Mononuclear cell (primary cell): ENCODE data around the gene PRPF8. TPM values are rescaled to one million over a fixed set of nuclear protein-coding genes. Genes with fewer than 3 reads are reported as not detected.
"Not testable (repeated sequence)": the region's sequence is repeated elsewhere in the genome, so short reads cannot be mapped to it uniquely, and the experiment has no call there.

Experiments used
- H3K27me3 ChIP-seq: 2 replicates; pipeline ENCODE4 v1.6.0; 2011; ENCODE audit warnings: low read length, control low read depth; ENCODE audit not compliant: insufficient read depth
- H3K4me1 ChIP-seq: 2 replicates; pipeline ENCODE4 v1.5.1; 2011; ENCODE audit warnings: mild to moderate bottlenecking, low read length, control low read depth; ENCODE audit not compliant: insufficient read depth
- H3K4me3 ChIP-seq: 2 replicates; pipeline ENCODE4 v1.5.1; 2011; ENCODE audit warnings: mild to moderate bottlenecking, low read length, moderate library complexity
- H3K9me3 ChIP-seq: 2 replicates; pipeline ENCODE4 v1.5.1; 2011; ENCODE audit warnings: low read depth, mild to moderate bottlenecking, control low read depth, low read length
- total RNA-seq: library from RNA; depleted of rRNA; stranded (reverse); fragments of >200 nt; gene quantifications from one replicate; pipeline ENCODE4 v1.2.3, GENCODE V29; 2012

The PRPF8 gene
- total RNA-seq, 1 donor, result 186 TPM

DNA sequence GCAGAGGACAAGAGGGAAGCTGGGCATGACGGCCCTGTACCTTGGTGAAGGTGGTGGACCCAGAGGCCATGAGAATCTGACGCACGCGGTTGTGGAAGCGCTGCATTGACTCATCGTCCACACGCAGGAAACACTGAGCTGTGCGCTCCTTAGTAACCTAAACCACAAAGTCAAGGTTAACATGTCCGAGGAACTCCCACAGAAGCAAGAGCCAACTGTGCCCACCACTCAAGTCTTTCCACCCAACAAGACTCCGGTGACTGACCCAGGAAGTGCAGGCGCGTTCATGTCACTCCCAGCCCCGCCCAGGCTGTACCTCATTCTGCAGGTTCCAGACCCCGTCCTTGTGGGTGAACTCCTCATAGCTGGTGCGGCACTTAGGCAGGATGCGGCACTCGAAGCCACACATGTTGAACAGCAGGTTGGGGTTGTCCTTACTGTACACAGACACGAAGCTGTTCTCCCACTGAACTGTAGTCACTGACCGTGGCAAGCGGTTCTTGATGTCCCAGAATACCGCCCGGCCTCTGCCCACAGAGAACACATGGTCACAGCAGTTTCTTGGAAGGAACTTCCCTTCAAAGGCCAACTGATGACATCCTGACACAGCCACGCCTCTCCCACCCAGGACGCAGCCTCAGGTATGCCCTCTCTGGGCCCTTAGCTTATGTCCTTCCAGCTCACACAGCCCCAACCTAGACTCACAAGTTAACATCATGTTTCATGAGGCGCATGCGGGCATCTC is 11.5 kb downstream of the PRPF8 start:
- no peaks in the 10 kb centered on the region for H3K4me1 ChIP-seq
- H3K9me3 ChIP-seq, result no peaks in the 10 kb centered on the region
- no peaks in the 10 kb centered on the region for H3K27me3 ChIP-seq
- no peak overlapping the region for H3K4me3 ChIP-seq

DNA sequence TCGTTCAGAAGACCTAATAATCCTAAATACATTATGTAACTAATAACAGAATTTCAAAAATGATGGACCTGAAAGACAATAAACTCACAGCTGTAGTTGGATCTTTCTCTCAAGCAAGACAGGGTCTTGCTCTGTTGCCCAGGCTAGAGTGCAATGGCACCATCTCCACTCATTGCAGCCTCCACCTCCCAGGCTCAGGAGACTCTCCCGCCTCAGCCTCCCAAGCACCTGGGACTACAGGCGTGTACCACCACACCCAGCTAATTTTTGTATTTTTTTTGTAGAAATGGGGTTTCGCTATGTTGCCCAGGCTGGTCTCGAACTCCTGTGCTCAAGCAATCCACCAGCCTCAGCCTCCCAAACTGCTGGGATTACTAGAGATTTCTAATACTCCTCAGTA is 20.7 kb downstream of the PRPF8 start:
- not testable (repeated sequence) for H3K4me1 ChIP-seq, H3K9me3 ChIP-seq, H3K27me3 ChIP-seq, H3K4me3 ChIP-seq

DNA sequence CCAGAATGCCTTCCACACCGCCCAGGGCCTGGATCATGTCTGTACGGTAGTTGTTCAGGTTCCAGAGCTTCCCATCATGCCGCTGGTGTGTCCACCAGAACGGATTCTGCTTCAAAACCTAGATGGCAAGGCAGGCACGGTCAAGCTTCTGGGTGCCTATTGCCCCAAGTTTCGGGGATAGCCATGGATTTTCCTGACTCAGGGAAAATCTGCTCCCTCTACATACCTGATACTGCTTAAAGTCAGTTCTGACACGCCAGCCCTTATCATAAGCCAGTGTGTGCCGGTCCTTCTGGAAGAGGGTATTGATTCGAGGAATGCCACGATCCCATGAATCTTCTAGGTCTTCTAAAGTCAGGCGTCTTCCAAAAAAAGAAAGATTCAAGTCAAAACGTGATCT is 23.6 kb downstream of the PRPF8 start:
- H3K9me3 ChIP-seq, result no peaks in the 10 kb centered on the region
- no peaks in the 10 kb centered on the region for H3K4me1 ChIP-seq
- H3K4me3 ChIP-seq, result no peak overlapping the region
- H3K27me3 ChIP-seq, result no peaks in the 10 kb centered on the region

DNA sequence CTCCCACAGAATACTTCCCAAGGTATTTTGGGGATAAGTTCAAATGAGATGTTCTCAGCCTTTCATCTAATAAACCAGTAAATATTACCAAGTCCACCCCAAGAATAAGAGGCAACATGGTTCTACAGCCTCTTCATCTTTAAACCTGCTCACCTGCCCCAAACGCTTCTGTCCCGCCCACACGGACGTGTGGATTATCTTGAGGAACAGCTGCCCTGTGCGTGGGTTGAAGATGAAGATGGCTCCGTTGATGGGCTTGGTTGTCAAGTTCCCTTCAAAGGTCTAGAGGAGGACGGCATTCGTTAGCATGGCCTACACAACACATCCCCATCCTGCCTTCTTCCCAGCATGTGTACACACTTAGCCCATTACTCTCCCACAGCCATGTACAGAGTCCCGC is 26.6 kb downstream of the PRPF8 start:
- Histone ChIP-seq H3K9me3 (no peaks in the 10 kb centered on the region), H3K4me1 (no peaks in the 10 kb centered on the region), H3K27me3 (no peaks in the 10 kb centered on the region), H3K4me3 (no peak overlapping the region)

DNA sequence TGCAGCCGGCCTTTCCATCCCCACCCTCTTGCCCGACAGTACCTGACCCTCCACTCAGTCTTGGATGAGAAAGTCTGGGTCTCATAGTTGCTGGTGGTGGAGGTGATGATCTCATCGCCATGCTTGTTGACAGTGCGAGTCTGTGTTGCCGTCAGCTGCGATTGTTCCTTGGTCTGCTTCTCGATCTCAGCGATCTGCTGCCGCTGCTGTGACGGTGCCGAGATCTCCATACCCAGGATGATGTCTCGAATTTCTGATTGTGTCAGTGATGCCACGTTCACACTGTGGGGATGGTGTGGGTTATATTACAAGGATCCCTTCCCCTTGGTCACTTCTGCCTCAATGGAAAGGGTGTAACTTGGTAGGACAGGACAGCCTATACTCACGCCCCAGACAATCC is 30.9 kb downstream of the PRPF8 start:
- no peak overlapping the region for H3K4me3 ChIP-seq
- no peaks in the 10 kb centered on the region for H3K27me3 ChIP-seq
- peaks cover 18% of the 10 kb centered on the region for H3K4me1 ChIP-seq
- no peaks in the 10 kb centered on the region for H3K9me3 ChIP-seq

DNA sequence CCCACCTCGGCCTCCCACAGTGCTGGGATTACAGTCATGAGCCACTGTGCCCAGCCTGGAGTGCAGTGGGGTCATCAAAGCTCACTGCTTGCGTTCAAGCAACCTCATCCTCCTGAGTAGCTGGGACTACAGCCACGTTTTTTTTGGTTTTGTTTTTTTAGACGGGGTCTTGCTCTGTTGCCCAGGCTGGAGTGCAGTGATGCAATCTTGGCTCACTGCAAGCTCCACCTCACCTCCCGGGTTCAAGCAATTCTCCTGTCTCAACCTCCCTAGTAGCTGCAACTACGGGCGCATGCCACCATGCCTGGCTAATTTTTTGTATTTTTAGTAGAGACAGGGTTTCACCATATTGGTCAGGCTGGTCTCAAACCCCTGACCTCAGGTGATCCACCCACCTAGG is 31.9 kb downstream of the PRPF8 start:
- not testable (repeated sequence) for H3K9me3 ChIP-seq, H3K4me3 ChIP-seq, H3K27me3 ChIP-seq
- peaks cover 27% of the 10 kb centered on the region for H3K4me1 ChIP-seq

DNA sequence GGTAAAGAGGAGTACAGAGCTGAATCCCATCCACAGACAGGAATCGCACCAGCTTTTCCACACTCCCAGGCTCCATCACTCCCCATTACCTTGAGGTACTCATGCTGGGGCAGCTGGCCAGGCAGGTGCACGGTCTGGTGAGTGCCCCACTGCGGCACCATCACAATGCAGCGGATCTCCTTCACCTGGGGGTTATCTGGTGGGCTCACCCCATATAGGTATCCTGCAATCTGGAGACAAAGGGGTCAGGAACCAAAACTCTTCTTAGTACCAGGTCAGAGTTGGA is 33.2 kb downstream of the PRPF8 start:
- H3K4me1 ChIP-seq, result peaks cover 32% of the 10 kb centered on the region
- H3K9me3 ChIP-seq, result no peaks in the 10 kb centered on the region
- no peaks in the 10 kb centered on the region for H3K27me3 ChIP-seq
- no peak overlapping the region for H3K4me3 ChIP-seq

DNA sequence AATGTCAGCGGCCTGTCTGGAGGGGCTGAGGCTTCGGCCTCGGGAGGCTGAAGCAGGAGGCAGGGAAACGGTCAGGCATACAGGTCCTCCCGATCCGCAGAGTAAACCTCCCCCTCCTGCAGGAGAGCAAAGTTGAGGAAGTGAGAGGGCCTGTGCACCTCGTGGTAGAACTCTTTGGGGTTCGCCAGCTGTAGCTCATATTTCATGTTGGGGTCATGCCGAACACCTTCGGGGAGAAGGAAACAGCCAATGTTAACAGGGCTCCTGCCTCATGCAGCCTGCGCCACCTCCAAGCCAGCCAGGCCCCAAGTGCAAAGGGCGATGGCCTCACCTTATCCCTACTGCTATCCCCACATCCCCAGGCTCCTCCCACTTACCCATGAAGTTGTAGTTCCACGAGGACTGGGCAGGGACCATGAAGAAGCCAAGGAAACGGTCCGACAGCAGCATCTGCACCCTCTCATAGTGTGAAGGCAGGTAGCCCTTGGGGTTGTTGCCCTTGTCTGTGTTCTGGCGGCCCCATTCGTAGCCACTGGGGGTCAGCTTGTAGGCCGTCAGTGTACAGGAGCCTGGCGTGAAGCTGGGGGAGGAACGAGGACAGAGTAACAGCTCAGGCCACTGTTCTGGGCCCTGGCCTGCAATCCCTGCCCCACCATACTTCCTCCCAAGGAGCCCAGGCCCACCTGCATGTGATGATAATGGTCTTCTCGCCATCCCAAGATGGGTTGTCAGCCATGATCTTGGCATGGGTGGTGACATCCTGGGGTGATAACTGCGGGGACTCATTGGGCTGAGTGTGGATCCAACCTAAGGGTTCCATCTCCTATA is 33.7 kb downstream of the PRPF8 start:
- Histone ChIP-seq H3K4me1 (peaks cover 38% of the 10 kb centered on the region), H3K4me3 (no peak overlapping the region), H3K27me3 (no peaks in the 10 kb centered on the region), H3K9me3 (no peaks in the 10 kb centered on the region)

DNA sequence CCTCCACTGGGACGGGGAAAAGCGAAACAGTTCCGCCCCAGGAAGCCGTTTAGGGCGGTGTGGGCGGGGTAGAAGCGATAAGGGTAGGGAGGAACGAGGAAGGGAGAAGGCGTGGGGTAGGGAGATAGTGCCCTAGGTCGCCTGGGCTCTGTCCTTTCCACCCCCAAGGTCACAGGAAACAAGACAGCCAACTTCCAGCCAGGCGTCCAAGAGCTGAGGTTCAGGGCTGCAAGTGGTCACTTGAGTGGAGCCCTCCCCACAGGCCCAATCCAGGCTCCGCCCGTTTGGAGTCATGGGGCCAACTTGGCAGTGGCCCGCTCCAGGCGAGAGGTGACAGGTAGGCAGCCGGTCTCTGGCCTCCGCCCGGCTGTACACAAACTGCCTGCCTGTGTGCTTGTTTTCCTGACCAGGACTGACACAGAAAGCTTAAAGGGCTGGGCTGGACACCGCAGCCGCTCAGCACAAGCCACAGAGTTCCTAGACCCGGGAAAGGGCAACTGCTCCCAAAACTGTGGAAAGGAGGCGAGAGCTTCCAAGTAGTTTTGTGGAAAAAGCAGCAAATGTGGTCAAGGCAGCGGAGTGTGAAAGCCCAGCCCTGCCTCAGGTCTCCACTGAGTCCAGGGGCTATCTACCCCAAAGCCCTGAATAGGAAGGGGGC is 34.7 kb downstream of the PRPF8 start, which contains the start of gene RILP:
Gene RILP (minus strand): TSS at position 23 of the 658 bp plus-strand sequence. CDS start 62 bp downstream, outside the sequence.
- no peaks in the 10 kb centered on the region for H3K9me3 ChIP-seq
- peaks cover 47% of the 10 kb centered on the region for H3K4me1 ChIP-seq
- no peaks in the 10 kb centered on the region for H3K27me3 ChIP-seq
- H3K4me3 ChIP-seq, result peak within 1 kb of the TSS; percentile 52

DNA sequence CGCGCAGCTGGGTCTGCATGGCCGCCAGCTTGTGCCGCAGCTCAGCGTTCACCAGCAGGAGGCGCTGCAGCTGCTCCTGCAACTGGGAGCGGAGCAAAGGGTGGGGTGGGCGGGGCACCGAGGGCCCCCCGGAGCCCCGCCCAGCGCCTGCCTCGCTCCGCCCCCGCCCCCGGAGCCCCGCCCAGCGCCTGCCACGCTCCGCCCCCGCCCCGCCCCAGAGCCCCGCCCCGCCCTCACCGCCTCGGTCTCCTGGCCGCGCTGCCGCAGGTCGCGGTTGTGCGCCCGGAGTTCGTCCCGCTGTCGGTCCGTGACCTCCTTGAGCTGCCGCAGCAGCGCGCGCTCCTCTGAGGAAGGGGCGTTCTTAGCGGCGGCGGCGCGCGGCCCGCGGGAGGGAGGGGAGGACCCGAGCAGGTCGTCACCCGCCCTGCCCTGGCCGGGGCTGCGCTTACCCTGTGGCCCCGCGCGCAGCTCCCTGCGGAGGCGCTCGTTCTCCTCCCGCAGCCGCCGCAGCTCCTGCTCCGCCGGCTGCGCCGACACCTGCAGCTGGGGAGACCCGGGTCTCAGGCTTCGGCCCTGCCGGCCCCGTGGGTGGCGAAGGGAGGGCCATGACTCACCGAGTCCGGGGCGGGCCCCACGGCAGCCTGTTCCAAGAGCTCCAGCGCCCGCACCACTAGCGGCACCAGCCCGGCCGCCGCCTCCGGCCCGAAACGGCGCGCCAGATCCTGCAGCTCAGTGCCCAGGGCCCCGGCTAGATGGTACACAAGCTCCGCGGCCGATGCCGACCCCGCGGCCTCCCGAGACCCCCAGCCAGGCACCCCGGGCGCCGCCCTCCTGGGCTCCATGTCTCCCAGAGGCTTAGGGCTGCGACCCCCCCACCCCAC is 35.5 kb downstream of the PRPF8 start:
- H3K4me1 ChIP-seq, result peaks cover 55% of the 10 kb centered on the region
- no peaks in the 10 kb centered on the region for H3K9me3 ChIP-seq
- no peaks in the 10 kb centered on the region for H3K27me3 ChIP-seq
- peak overlapping the region; percentile 52 for H3K4me3 ChIP-seq

DNA sequence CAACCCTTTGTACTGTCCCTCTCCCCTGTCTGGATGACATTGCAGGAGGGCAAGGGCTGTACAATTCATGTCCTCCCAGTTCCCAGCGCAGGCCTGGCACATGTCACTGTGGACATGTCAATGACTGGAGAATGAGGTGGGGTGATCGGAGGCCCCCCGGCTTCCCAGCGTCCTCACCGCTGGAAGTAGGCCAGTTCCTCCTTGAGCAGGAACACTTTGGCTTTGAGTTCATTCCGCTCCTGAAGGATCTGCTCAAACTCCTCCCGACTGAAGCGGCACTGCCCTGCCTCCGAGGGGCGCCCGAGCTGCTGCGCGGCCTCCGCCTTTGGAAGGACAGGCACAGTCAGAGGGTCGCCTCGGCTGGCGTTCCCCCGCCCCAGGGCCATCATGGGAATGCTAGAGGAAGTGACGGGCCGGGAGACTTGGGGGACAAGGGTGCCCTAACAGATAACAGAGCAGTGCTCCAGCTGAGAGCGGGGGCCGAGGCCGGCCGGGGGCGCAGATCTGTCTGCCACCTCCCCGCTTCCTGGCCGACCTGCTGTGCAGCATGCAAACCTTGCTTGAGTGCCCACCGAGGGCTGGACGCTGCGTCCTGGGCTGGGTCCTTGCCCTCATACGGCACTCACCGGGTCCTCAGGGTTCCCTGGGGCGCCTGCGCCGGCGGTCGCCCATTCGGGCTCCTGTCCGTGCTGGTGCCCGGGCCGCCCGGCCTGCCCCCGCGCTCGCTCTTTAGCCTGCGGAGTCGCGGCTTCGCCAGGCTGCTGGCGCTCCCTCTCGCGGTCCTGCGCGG is 36.3 kb downstream of the PRPF8 start:
- H3K4me1 ChIP-seq, result peaks cover 63% of the 10 kb centered on the region
- no peaks in the 10 kb centered on the region for H3K9me3 ChIP-seq
- H3K27me3 ChIP-seq, result no peaks in the 10 kb centered on the region
- peak overlapping the region; percentile 42 for H3K4me3 ChIP-seq

DNA sequence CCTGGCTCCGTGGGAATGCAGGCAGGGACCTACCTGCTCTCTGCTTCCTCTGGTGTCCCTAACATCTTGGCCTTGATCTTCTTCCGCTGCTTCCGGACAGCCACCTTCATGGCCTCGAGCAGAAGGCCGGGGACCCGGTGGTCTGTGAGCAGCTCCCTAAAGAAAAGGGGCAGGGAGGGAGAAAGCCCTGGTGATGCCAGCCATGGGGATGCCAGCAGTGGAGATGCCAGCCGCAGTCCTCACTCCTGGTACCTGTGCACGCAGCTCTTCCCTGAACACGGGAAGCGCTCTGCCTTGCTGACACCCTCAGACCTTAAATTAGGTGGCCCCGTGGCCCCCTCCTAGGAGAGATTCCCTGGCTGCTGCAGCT is 36.9 kb downstream of the PRPF8 start:
- Histone ChIP-seq H3K4me3 (no peak overlapping the region), H3K9me3 (no peaks in the 10 kb centered on the region), H3K27me3 (no peaks in the 10 kb centered on the region), H3K4me1 (peaks cover 64% of the 10 kb centered on the region)

DNA sequence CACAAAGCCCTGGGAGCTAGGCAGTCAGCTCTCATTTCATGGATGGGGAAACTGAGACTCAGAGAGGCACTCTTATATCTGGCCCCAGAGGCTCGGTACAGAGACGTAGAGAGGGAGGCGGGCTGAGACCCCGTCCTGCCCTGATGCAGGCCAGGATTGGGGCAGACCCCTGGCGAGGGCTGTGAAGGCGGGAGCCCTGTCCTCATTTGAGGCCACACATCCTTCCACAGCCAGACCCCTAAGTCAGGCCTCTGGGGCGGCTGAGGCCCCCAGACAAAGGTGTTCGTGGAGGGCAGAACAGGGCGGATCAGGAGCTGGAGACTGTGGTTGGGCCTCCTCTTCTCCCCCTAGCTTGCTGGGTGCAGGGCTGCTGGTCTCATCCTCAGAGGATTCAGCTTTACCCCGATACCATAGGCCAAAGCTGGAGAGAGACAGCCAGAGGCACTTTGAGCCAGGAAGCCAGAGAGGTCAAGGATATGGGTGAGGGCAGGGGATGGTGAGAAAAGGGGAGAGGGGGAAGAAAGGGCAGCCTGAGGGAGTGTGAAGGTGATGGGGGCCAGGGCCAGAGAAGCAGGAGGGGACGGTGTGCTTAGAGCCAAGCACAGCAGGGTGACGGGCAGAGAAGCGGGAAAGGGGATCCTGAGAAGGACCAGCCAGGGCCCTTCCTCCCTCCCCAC is 38.3 kb downstream of the PRPF8 start:
- Histone ChIP-seq H3K4me1 (peaks cover 64% of the 10 kb centered on the region), H3K27me3 (no peaks in the 10 kb centered on the region), H3K4me3 (no peak overlapping the region), H3K9me3 (no peaks in the 10 kb centered on the region)
